AG20443 (cell line): ENCODE results near the gene TRIO.
"Not testable (repeated sequence)": the region's sequence is repeated elsewhere in the genome, so short reads cannot be mapped to it uniquely, and the experiment has no call there.

Experiments used
- DNase-seq: peaks from one replicate; pipeline ENCODE4 v3.0.0; 2012; ENCODE audit warnings: low spot score, mixed read lengths

TRIO gene

DNA sequence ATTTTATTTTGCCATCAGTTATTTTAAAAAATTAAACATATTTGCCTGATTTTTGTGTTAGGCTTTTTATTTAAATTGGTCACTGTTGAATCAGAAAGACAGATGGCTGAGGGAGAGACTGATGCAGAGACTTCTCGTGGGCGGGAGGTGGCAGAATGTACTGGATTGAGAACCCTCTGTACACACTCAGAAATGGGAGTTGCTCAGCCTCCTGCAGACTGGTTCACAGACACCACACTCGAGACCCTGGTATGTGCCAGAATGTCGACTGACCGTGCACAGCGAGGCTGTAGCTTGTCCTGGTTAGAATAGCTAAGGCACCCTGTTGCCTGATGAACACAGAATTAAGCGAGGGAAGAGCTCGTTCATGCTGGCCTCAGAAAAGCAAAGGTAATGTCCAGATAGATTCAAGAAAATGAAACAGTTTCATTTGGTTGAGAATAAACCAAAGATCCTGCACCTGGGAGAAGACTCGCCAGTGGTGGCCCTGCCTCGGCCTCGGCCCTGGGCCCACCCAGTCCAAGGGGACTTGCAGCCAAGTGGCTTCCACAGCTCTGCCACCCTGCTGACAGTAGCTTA lies 367.1 kb downstream of the TRIO start:
- DNase-seq, result no peak

DNA sequence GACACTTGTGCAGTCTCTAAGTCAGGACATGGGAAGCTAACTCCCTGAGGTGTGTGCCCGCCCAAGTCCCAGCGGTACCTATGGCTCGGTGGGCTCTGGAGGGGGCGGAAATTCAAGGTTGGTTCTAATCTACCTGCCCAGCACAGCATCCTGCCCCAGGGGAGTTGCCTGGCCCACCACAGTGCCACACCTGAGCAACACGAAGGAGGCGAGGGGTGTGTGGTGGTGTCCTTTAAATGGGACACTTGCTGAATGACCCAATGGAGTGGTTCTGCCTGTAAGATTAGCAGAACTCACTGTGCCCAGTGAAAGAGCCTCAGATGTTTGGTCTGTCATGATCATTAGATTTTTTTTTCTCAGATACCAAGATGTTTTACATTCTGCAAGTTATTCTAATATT lies 367.7 kb downstream of the TRIO start:
- DNase-seq, result no peak

DNA sequence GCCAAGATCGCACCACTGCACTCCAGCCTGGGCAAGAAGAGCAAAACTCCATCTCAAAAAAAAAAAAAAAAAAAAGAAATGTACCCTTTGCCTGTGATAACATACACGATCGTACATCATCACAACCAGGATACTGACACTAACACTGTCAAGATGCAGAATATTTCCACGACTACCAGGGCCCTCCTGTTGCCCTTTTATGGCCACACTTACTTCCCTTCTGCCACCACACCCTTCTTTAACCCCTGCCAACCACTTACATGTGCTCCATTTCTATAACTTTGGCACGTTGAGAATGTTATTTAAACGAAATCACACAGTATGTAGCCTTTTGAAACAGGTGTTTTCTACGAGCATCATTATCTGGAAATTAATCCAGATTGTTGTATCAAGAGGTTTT lies 369.4 kb downstream of the TRIO start:
- no peak for DNase-seq

DNA sequence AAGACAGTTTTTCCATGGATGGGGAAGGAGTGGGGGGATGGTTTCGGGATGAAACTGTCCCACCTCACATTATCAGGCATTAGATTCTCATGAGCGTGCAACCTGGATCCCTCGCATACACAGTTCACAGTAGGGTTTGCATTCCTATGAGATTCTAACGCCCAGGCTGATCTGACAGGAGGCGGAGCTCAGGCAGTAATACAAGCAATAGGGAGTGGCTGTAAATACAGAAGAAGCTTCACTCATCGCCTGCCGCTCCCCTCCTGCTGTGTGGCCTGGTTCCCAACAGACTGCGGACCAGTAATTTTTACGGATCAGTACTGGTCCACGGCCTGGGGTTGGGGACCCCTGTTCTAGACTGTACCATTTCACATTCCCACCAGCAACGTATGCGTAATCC lies 370.1 kb downstream of the TRIO start:
- no peak for DNase-seq

DNA sequence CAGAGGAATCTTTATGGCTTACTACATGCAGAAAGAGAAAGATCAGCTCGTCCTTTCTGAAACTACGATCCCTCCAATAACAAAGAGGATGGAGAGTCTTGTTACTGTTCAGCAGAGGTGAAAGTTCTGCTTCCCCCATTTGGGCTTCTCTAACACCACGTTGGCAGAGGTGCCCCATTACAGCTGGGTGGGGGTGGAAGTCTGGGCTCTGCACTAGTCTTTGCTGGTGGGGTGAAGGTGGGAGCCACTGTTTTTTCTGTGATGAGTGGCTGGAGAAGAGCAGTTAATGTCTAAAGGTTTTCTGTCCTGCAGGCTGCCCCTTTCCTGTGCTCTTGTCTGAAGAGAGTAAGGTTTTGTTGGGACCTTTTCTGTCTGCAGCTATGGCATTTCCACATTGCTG lies 373.8 kb downstream of the TRIO start:
- DNase-seq, result no peak

DNA sequence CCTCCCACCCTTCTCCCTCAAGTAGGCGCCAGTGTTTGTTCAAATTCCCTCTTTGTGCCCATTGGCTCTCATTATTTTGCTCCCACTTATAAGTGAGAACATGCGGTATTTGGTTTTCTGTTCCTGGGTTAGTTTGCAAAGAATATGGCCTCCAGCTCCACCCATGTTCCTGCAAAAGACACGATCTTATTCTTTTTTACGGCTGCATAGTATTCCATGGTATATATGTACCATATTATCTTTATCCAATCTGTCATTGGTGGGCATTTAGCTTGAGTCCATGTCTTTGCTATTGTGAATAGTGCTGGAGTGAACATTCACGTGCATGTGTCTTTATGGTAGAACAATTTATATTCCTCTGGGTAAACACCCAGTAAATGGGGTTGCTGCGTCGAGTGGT lies 375.5 kb downstream of the TRIO start:
- DNase-seq, result no peak

DNA sequence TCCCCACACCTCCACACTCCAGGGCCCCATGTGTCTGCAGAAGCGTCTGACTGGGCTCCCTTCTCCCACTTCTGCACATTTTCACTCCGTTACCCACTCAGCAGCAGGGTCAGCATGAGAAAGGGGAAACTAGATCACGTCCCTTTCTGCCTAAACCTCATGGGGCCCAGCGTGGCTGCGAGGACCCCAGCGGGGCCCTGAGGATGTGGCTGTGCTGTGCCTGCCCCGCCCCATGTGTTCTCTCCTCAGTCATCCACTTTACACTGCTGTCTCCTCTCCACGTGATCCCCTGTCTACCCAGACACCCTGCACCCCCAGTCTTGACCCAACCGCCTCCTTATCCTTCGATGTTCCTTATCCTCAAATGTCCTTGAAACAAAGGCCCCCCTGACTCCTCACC lies 378.6 kb downstream of the TRIO start:
- DNase-seq, result no peak

DNA sequence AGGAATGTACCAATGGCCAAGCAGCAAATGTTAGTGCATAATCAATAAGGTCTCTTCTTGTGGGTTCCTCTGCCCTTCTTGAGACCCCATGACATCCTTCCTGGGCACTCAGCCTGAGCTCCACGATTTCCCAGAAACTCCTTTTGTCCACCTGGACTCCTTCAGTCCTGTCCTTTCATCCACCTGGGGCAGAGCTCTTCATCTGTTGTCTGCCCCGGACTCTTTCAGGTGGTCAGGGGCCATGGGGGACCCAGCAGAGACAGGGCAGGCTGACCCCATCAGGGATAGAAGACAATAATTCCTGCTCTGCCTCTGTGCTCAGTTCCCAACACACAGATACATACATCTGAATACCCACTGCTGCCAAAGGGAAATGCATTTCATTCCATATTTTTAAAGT lies 379.6 kb downstream of the TRIO start:
- DNase-seq, result no peak

DNA sequence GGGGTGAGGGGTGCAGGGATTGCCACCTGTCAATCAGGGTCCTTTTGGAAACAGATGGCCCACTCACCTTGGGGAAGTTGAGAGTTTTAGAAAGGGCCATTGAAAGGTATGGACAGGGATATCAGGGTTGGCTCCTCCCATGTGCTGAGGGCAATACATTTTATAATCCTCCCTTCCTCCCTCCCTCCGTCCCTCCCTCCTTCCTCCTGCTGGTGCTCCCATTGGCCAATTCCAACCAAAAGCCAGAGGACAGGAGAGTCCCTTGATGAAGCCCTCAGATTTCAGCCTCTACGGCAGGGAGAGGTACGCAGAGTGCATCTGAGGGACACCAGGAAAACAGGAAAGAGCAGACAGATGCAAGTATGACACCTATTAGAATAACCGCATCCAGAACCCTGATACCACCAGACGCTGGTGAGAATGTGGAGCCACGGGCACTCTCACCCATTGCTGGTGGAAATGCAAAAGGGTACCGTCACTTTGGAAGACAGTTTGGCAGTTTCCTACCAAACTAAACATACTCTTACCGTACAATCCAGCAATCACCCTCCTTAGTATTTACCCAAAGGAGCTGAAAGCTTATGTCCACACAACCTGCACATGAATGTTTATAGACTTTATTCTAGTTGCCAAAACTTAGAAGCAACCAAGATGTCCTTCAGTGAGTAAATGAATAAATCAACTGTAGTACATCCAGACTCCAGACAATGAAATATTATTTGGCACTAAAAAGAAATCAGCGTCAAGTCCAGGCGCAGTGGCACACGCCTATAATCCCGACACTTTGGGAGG lies 380.3 kb downstream of the TRIO start:
- DNase-seq, result no peak

DNA sequence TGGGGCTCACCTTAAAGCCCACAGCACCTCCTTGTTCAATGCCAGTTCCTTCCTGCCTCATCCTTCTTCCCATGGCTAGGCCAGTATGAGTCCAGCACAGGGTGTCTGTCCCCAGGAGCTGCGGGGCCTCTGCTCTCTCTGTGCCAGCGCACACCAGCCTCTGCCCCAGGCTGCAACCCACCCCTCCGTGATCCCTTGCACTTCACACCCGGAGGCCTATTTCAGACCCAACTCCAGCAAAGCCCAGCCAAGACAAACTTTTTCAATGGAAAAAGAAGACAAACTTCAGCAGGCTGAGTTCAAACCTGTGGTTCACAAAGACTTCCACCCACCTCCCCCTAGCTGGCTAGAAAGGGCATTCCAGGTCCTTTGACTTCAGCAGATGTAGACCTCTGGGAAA lies 382.3 kb downstream of the TRIO start:
- DNase-seq, result no peak

DNA sequence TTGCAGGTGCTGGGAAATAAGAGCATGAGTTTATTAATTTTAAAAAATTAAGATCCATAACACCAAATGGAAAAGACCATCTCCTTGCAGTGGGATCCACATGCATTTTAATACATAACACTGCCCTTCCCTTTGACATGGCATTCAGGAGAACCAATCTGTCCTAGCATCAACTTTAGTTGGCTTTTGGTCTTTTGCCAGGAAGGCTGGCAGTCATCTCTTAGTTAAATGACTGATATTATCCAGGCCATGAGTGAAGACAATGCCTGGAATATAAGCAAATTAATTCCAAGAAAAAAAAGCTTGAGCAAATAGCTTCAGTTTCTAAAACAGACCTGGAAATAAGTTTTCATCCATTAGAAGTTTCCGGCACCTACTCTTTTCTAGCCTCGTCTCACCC lies 383.4 kb downstream of the TRIO start:
- no peak for DNase-seq

DNA sequence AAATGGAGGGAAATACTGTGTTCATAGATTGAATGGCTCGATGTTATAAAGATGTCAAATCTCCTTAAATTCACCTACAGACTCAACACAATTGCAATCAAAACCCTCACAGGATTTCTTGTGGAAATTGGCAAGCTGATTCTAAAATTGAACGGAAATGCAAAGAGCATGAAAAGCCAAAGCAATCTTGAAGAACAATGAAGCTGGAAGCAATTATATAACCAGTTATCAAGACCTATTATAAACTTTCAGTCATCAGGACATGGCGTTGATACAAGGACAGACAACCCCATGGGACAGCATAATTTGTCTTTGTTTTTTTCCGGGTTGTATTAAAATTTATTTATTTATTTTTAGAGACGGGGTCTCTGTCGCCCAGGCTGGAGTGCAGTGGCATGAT lies 385.0 kb downstream of the TRIO start:
- DNase-seq, result no peak

DNA sequence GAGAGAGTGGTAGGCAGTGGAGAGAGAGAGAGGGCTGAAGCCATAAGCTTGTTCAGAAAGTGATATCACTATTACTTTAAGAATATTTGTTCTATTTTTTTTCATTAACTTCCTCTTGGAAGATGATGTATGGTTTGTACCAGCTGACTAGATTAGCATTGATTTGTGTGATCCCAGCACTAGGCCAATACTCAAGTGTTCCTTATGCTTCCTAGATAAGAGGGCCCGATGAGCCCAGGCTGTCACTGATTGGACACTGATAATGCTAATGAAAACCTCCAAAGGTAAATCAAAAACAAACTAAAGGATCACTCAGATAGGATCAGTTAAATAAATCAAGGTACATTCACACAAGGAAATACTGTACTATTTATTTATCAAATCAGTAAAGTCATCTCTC lies 385.8 kb downstream of the TRIO start:
- no peak for DNase-seq

DNA sequence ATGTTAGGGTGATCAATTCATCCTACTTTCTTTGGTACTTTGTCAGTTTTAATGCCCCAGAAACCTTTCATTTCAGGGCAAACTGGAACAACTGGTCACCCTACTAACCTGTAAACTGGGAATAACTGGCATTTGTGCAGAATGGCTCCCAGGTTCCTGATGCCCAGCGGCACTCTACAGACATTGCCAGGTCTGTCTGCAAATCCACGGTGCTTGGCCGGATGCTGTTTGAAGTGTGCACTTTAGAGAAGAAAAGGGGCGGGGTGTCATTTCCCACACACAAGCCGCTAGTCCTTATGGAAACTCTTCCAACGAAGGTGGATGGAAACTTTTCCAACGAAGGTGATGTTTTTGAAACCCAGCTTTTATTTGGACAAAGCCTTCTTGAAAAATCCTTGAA lies 388.5 kb downstream of the TRIO start:
- no peak for DNase-seq

DNA sequence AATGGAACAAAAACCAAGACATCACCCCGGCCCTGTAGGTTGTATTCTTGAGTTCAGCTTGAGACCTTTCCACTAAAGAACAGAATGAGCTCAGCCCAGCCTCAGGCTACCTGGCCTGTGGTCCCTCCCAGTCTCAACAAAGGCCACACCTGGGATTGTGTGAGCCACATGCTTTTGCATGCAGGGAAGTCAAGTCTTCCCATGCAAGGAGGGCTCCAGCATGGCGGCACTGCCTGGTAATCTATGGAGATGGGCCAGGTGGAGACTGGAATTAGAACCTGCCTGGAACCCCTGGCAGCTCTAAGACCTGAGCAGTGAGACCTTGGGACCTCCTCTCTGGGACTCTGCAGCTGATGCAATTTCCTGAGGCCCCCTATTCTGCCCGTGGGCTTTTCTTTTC lies 389.0 kb downstream of the TRIO start:
- no peak for DNase-seq

DNA sequence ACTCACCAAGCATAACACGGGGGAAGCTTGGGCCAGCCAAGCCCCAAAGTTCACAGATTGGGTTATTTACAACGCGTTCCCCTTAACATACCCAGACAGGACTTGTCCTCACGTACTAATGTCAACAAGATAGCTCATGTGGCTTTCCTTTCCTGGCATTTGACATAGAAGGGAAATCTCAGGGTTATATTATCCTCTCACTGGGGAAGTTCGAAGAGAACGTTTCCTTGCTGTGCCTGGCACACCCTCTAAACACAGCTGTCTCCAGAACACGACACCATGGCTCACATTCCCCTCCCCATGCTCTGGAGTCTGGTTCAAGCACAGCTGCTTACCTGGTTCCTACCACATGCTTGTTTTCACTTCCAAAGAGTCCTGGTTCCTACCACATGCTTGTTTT lies 391.6 kb downstream of the TRIO start:
- DNase-seq, result no peak

DNA sequence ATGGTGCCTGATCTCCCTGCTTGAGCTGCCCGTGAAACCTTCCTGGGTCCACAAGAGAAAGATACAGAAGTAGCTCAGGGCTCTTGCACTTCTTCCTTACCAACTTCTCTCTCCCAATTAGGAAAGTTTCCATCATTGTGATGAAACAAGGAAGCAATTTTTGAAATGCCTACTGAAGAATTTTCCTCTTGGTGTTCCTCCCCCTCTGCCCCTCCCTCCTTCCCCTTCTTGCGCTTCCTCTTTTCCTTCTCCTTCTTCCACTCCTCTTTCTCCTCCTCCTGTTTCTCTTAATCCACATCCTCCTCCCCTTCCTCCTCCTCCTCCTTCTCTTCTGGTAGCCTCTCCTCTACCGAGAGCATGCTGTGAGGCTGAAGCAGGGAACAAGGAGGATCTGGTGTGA lies 402.2 kb downstream of the TRIO start:
- no peak for DNase-seq

DNA sequence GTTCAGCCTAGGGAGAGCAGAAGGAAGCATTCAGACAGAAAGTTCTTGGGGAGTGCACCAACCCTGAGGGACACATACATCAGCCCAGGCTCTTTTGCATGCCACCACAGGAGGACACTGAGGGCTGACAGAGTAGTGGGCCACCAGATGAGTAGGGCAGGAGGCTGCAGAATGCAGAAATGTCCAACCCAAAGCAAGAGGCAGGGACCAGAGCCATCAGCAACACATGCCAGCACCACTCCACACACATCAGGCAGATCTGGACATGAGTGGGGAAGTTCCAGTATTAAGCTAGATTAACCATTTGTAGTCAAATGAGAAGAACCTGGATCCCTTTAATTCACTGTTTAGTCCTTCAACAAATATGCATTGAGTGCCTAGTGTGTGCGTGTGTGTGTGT lies 402.7 kb downstream of the TRIO start:
- DNase-seq, result no peak

DNA sequence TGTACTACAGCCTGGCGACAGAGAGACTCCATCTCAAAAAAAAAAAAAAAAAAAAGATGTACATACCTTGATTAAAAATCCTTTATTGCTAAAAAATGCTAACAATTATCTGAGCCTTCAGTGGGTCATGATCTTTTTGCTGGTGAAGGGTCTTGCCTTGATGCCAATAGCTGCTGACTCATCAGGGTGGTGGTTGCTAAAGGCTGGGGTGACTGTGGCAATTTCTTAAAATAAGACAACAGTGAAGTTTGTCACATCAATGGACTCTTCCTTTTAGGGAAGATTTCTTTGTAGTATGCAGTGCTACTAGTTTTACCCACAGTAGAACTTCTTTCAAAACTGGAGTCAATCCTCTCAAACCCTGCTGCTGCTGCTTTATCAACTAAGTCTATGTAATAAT lies 404.5 kb downstream of the TRIO start:
- DNase-seq, result no peak

DNA sequence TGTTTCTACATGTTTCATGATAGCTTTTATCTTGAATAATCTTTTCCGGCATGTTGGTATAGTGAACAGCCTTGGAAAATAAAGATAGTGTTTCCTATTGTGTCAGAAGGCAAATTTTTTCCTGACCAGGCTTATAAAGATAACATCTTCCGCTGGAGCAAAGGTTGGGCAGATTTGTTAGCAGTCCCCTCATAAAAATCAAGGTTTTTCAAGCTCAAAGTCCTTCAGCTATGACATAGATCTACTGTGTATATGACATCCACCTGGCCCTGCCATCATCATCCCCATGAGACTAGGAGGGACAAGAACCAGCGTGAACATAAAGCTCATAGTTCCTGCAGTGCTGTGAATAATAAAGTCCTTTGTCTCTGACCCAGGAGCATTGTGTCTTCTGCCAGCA lies 408.1 kb downstream of the TRIO start:
- no peak for DNase-seq

DNA sequence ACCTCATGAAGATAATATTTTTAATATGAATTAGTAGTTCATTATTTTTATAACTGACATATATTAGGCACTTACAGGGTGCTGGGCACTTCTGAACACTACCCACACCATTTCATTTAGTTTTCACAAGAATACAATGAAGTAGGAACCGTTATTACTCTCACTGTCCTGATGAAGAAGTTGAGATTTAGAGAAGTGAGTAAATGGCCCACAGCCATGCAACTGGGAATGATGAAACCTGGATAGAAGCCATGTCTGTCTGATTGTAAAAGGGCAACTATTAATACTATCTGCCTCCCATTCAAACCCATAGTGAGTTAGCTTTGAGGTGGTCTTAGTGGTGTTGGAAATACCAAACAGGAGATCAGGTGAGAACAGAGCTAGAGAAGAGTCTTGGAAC lies 408.9 kb downstream of the TRIO start:
- DNase-seq, result no peak

DNA sequence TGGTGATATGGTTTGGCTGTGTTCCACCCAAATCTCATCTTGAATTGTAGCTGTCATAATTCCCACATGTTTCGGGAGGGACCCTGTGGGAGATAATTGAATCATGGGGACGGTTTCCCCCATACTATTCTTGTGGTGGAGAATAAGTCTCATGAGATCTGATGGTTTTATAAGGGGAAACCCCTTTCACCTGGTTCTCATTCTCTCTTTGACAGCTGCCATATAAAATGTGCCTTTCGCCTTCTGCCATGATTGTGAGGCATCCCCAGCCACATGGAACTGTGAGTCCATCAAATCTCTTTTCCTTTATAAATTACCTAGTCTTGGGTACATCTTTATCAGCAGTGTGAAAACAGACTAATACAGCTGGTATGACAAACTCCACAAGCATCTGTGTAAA lies 411.1 kb downstream of the TRIO start:
- DNase-seq, result not testable (repeated sequence)

DNA sequence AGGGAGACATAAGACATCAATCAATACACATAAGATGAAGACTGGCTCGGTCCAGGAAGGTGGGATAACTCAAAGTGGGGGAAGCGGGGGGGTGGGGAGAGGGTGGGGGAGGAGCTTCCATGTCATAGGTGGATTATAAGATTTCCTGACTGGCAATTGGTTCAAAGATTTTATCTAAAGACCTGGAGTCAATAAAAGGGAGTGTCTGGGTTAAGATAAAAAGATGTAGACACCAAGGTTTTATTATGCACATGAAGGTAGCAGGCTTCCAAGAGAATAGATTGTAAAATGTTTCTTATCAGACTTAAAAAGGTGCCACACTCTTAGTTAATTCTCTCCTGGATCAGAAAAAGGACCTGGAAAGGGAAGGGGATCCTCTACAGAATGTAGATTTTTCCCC lies 412.9 kb downstream of the TRIO start:
- DNase-seq, result no peak

DNA sequence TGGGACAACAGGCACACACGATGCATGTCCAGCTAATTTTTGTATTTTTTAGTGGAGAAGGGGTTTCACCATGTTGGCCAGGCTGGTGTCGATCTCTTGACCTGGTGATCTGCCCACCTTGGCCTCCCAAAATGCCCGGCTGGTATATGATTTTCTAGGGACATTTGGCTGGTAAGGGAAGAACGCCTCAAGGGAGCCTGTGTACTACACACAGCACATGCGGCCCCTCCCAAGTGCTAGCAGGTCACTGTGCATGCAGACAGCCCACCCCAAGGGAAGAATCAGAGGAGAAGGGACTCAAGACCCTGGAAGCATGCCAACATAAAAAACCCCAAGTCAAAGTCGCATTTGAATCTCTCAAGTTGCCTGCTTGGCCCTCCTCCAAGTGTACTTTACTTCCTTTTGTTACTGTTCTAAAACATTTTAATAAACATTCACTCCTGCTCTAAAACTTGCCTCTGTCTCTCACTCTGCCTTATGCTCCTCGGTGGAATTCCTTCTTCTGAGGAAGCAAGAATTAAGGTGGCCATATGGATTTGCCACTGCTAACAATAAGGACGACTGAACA lies 414.1 kb downstream of the TRIO start:
- no peak for DNase-seq
